ENCODE results near the gene CBL.

DNA sequence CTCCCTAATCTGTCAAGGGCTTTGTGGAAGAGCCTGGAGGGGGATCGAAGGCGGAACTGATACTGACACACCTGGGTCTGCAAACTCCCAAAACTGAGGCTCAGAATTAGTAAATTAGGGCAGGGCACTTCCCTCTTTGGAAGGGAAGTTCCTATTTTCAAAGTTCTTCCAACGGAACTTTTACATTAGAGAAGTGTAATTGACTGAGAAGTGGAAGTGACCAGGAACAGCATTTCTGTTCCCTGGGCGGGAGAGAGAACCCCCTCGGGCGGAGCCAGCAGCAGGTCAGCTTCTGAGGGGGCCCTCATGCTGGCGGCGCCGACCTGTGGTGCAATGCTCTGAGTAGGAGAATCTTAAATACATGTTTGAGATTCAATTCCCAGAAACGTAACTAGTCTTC, 1.1 kb upstream of the CBL start:
- TF ChIP-seq, protein P1, sequence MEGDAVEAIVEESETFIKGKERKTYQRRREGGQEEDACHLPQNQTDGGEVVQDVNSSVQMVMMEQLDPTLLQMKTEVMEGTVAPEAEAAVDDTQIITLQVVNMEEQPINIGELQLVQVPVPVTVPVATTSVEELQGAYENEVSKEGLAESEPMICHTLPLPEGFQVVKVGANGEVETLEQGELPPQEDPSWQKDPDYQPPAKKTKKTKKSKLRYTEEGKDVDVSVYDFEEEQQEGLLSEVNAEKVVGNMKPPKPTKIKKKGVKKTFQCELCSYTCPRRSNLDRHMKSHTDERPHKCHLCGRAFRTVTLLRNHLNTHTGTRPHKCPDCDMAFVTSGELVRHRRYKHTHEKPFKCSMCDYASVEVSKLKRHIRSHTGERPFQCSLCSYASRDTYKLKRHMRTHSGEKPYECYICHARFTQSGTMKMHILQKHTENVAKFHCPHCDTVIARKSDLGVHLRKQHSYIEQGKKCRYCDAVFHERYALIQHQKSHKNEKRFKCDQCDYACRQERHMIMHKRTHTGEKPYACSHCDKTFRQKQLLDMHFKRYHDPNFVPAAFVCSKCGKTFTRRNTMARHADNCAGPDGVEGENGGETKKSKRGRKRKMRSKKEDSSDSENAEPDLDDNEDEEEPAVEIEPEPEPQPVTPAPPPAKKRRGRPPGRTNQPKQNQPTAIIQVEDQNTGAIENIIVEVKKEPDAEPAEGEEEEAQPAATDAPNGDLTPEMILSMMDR (IDR thresholded peaks at IDR 0.05), result no peak
- TF ChIP-seq POLR2A (IDR thresholded peaks at IDR 0.05), result no peak
